Measurements from ENCODE around the gene SEMA7A. TPM values are rescaled to one million over a fixed set of nuclear protein-coding genes. Genes with fewer than 3 reads are reported as not detected.

Gene SEMA7A
- total RNA-seq, 1 donor: 5.9 TPM

Other genes starting within 250 kb of the SEMA7A start
- not detected for gene STRA6, start 231.2 kb downstream of the SEMA7A start, total RNA-seq
- not detected for gene CCDC33, start 197.6 kb downstream of the SEMA7A start, total RNA-seq
- gene CYP11A1, start 66.3 kb downstream of the SEMA7A start, total RNA-seq: 0.42 TPM
- gene UBL7, start 27.2 kb upstream of the SEMA7A start, total RNA-seq: 23.1 TPM
- 36.4 TPM for gene ARID3B, start 107.3 kb upstream of the SEMA7A start, total RNA-seq
- 158 TPM for gene CLK3, start 181.9 kb upstream of the SEMA7A start, total RNA-seq